Kidney capillary endothelial cell (primary cell): Measurements from ENCODE around the gene FUS.
"Not testable (repeated sequence)": the region's sequence is repeated elsewhere in the genome, so short reads cannot be mapped to it uniquely, and the experiment has no call there.

Experiments used
- DNase-seq: peaks from one replicate; pipeline ENCODE4 v3.0.0-alpha.2; 2018; ENCODE audit warnings: low spot score

FUS gene

GRCh38 chr16:31179747-31180459, at the start of gene FUS:
Gene FUS (plus strand): TSS chr16:31180139. CDS start chr16:31180215, 76 bp downstream.
- peak; percentile 82 for DNase-seq

- DNase-seq, result no peak
Observed at GRCh38 chr16:31130336-31130891, 49.5 kb upstream of the FUS start.

- DNase-seq, result no peak
Observed at GRCh38 chr16:31130899-31131298, 49.0 kb upstream of the FUS start.

- no peak for DNase-seq
Observed at GRCh38 chr16:31131416-31131815, 48.5 kb upstream of the FUS start.

- no peak for DNase-seq
Observed at GRCh38 chr16:31131841-31132271, 48.1 kb upstream of the FUS start.

GRCh38 chr16:31132303-31132979, 47.5 kb upstream of the FUS start:
- DNase-seq, result no peak

- DNase-seq, result no peak
Observed at GRCh38 chr16:31133046-31133501, 46.9 kb upstream of the FUS start.

GRCh38 chr16:31134091-31134571, 45.8 kb upstream of the FUS start:
- no peak for DNase-seq

GRCh38 chr16:31134625-31135534, 45.1 kb upstream of the FUS start:
- DNase-seq, result no peak

GRCh38 chr16:31135535-31136286, 44.2 kb upstream of the FUS start, which contains the start of gene PRSS8:
Gene PRSS8 (minus strand): TSS chr16:31135727. CDS start chr16:31135498, 229 bp downstream.
- DNase-seq, result no peak

GRCh38 chr16:31136287-31136662, 43.7 kb upstream of the FUS start:
- DNase-seq, result no peak

GRCh38 chr16:31136822-31137499, 43.0 kb upstream of the FUS start:
- not testable (repeated sequence) for DNase-seq

- DNase-seq, result peak; percentile 30
Observed at GRCh38 chr16:31138621-31139578, 41.0 kb upstream of the FUS start.

- DNase-seq, result not testable (repeated sequence)
Observed at GRCh38 chr16:31141071-31141469, 38.9 kb upstream of the FUS start.

GRCh38 chr16:31141489-31142108, 38.3 kb upstream of the FUS start:
- no peak for DNase-seq

- peak; percentile 96 for DNase-seq
Observed at GRCh38 chr16:31142109-31143010, 37.6 kb upstream of the FUS start.

- no peak for DNase-seq
Observed at GRCh38 chr16:31143011-31143693, 36.8 kb upstream of the FUS start.
